Ammon's horn (tissue), 1 donor: Measurements from ENCODE around the gene LRRC36.

Experiments used
- DNase-seq: peaks from one replicate; pipeline ENCODE4 v3.0.0-alpha.2; 2016; ENCODE audit warnings: low spot score

The LRRC36 gene

GRCh38 chr16:67424261-67424615 is 97.6 kb downstream of the LRRC36 start:
- no peak for DNase-seq

- no peak for DNase-seq
Observed at GRCh38 chr16:67425061-67425460, 98.4 kb downstream of the LRRC36 start.

GRCh38 chr16:67425580-67425979 is 99.0 kb downstream of the LRRC36 start:
- no peak for DNase-seq

- no peak for DNase-seq
Observed at GRCh38 chr16:67426022-67426421, 99.4 kb downstream of the LRRC36 start.

GRCh38 chr16:67426950-67427349 is 100.3 kb downstream of the LRRC36 start:
- no peak for DNase-seq

- DNase-seq, result peak; percentile 66
Observed at GRCh38 chr16:67428146-67428731, 101.6 kb downstream of the LRRC36 start.

- DNase-seq, result no peak
Observed at GRCh38 chr16:67429053-67429798, 102.6 kb downstream of the LRRC36 start.

- DNase-seq, result no peak
Observed at GRCh38 chr16:67429799-67430503, 103.3 kb downstream of the LRRC36 start.

GRCh38 chr16:67430504-67430976 is 103.9 kb downstream of the LRRC36 start:
- no peak for DNase-seq

- peak; percentile 64 for DNase-seq
Observed at GRCh38 chr16:67430977-67431774, 104.6 kb downstream of the LRRC36 start, which contains the start of gene HSD11B2. TSS of gene HSD11B2 (plus strand) at chr16:67431121. CDS start at chr16:67431249, 128 bp downstream.

- no peak for DNase-seq
Observed at GRCh38 chr16:67431775-67432505, 105.3 kb downstream of the LRRC36 start.

- no peak for DNase-seq
Observed at GRCh38 chr16:67432506-67432890, 105.9 kb downstream of the LRRC36 start.

- DNase-seq, result no peak
Observed at GRCh38 chr16:67433131-67433719, 106.6 kb downstream of the LRRC36 start.
